CD14-positive monocyte (primary cell): ENCODE measurements around the gene PTGDS. TPM values are rescaled to one million over a fixed set of nuclear protein-coding genes. Genes with fewer than 3 reads are reported as not detected.

ENCODE experiments used
- DNase-seq, 3 donors: peaks; one replicate each; pipeline ENCODE4 v3.0.0-alpha.2; 2011 to 2022
- H2AFZ ChIP-seq: 2 replicates; pipeline ENCODE4 v1.6.0; 2012; ENCODE audit warnings: mild to moderate bottlenecking, low read depth, low read length, inconsistent platforms; ENCODE audit not compliant: insufficient read depth, poor library complexity, severe bottlenecking
- H3K27ac ChIP-seq, 2 donors: 1 replicate in 1 of 2; 2 replicates in 1 of 2; pipeline ENCODE4 v1.5.1; 2012 to 2013; ENCODE audit warnings: low read length in 2 of 2, control low read depth in 1 of 2, inconsistent platforms in 1 of 2, low read depth in 1 of 2, mild to moderate bottlenecking in 1 of 2
- H3K27me3 ChIP-seq, 2 donors: one replicate each; pipeline versions ENCODE4 v1.6.0 to v1.6.1; 2011 to 2013; ENCODE audit warnings: low read length in 2 of 2; ENCODE audit not compliant: control insufficient read depth in 2 of 2, insufficient read depth in 2 of 2
- H3K36me3 ChIP-seq, 2 donors: replicated peaks in 1 of 2; 1 replicate in 1 of 2; 2 replicates in 1 of 2; pipeline versions ENCODE4 v1.5.1 to v1.6.1; 2012 to 2013; ENCODE audit warnings: low read length in 2 of 2, control low read depth in 1 of 2, inconsistent platforms in 1 of 2, mild to moderate bottlenecking in 1 of 2; ENCODE audit not compliant: insufficient read depth in 2 of 2, control insufficient read depth in 1 of 2
- H3K4me1 ChIP-seq, 2 donors: 1 replicate in 1 of 2; 2 replicates in 1 of 2; pipeline versions ENCODE4 v1.5.1 to v1.6.1; 2012 to 2013; ENCODE audit warnings: low read length in 2 of 2, control low read depth in 1 of 2, inconsistent platforms in 1 of 2, mild to moderate bottlenecking in 1 of 2, moderate library complexity in 1 of 2; ENCODE audit not compliant: insufficient read depth in 2 of 2, control insufficient read depth in 1 of 2
- H3K4me2 ChIP-seq: replicated peaks from 2 replicates; pipeline ENCODE3; 2012; ENCODE audit warnings: low read length, moderate library complexity, mild to moderate bottlenecking; ENCODE audit not compliant: poor library complexity, severe bottlenecking; ENCODE audit errors: extremely low read depth
- H3K4me3 ChIP-seq, 3 experiments: fragments of 200-600 bp in 1 of 3; sonication (generic) in 1 of 3; replicated peaks in 1 of 3; 1 replicate in 2 of 3; 2 replicates in 1 of 3; pipeline ENCODE4 v1.5.1; 2011 to 2013; ENCODE audit warnings: low read length in 3 of 3, mild to moderate bottlenecking in 3 of 3, control low read depth in 2 of 3, low read depth in 2 of 3, inconsistent platforms in 1 of 3, moderate library complexity in 1 of 3
- H3K79me2 ChIP-seq: 2 replicates; pipeline ENCODE4 v1.6.0; 2012; ENCODE audit warnings: mild to moderate bottlenecking, control low read depth, inconsistent platforms, low read length, moderate library complexity; ENCODE audit not compliant: insufficient read depth
- H3K9ac ChIP-seq: 2 replicates; pipeline ENCODE4 v1.6.0; 2017; ENCODE audit warnings: low read length, mild to moderate bottlenecking; ENCODE audit not compliant: insufficient read depth, poor library complexity, severe bottlenecking
- H3K9me3 ChIP-seq, 2 donors: replicated peaks in 1 of 2; 1 replicate in 1 of 2; 2 replicates in 1 of 2; pipeline versions ENCODE4 v1.5.1 to v1.6.1; 2012 to 2013; ENCODE audit warnings: low read length in 2 of 2, control low read depth in 1 of 2; ENCODE audit not compliant: control insufficient read depth in 1 of 2, insufficient read depth in 1 of 2
- H4K20me1 ChIP-seq: 2 replicates; pipeline ENCODE4 v1.6.0; 2012; ENCODE audit warnings: mild to moderate bottlenecking, low read length, control low read depth, moderate library complexity; ENCODE audit not compliant: insufficient read depth
- H3K27ac Mint-ChIP-seq, 7 donors: one replicate each; pipeline ENCODE4 v1.8.0; 2020; ENCODE audit warnings: mild to moderate bottlenecking in 7 of 7, mixed read lengths in 7 of 7, moderate library complexity in 6 of 7, inconsistent platforms in 2 of 7
- H3K27me3 Mint-ChIP-seq, 3 donors: one replicate each; pipeline ENCODE4 v1.8.0; 2021 to 2022; ENCODE audit warnings: low read depth in 3 of 3, mild to moderate bottlenecking in 3 of 3, mixed read lengths in 3 of 3, moderate library complexity in 3 of 3, inconsistent platforms in 1 of 3
- H3K36me3 Mint-ChIP-seq, 2 donors: one replicate each; pipeline ENCODE4 v1.8.0; 2020; ENCODE audit warnings: mixed read lengths in 2 of 2, inconsistent platforms in 1 of 2, mild to moderate bottlenecking in 1 of 2
- H3K4me1 Mint-ChIP-seq: one replicate; pipeline ENCODE4 v1.8.0; 2020; ENCODE audit warnings: mild to moderate bottlenecking, mixed read lengths
- H3K4me3 Mint-ChIP-seq, 2 donors: one replicate each; pipeline ENCODE4 v1.8.0; 2020; ENCODE audit warnings: mild to moderate bottlenecking in 2 of 2, mixed read lengths in 2 of 2, moderate library complexity in 1 of 2
- H3K9me3 Mint-ChIP-seq, 7 donors: one replicate each; pipeline ENCODE4 v1.8.0; 2020 to 2022; ENCODE audit warnings: mixed read lengths in 7 of 7, mild to moderate bottlenecking in 6 of 7, moderate library complexity in 6 of 7, inconsistent platforms in 2 of 7
- CTCF ChIP-seq: fragments of 200-600 bp; IDR thresholded peaks from one replicate; pipeline ENCODE4 v1.8.0; 2022; ENCODE audit warnings: antibody characterized with exemption, mild to moderate bottlenecking
- WGBS: methylation state at CpG from one replicate; pipeline ENCODE4 v1.1.5; 2013; ENCODE audit warnings: missing lambda C conversion rate; ENCODE audit not compliant: insufficient coverage; 5-methylcytosine and 5-hydroxymethylcytosine counted together
- intact Hi-C, 2 donors: fragments of 100-400 bp; cut with micrococcal nuclease; formaldehyde crosslinking; loops; one replicate each; pipeline versions ENCODE4 v1.15.0 to v1.15.1; 2023
- polyA plus RNA-seq, 3 donors: library from polyadenylated mRNA; depleted of rRNA in 1 of 3; unstranded in 2 of 3; stranded (reverse) in 1 of 3; fragments of 300-500 nt in 2 of 3; fragments of >200 nt in 1 of 3; fragmentation: Illumina TruSeq in 2 of 3; gene quantifications; 1 replicate in 2 of 3; 2 replicates in 1 of 3; pipeline ENCODE4 v1.2.3, GENCODE V29; 2012 to 2021

PTGDS gene
- polyA plus RNA-seq, 3 donors = 0.34 to 1.5 TPM; not detected in 1

DNA sequence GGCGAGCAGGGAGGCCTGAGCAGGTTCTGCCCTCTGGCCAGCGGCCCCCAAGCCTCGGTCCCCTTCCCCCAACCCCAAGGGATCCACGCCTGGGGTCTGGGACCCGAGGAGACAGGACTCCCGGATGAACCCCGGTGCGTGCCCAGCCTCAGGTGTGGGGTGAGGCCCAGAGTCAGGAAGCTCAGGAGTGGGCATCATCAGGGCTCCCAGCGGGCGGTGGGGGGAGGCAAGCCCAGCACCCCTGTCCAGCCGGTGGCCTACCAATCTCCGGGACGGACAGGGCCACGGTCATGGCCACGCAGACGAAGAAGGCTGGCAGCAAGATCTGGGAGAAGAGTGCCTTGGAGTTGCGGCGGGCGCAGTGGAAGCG is 36.3 kb downstream of the PTGDS start:
- H3K36me3 ChIP-seq = peaks cover 0 to 3% of the 10 kb centered on the region in 2 donors
- H3K4me1 Mint-ChIP-seq = no peaks in the 10 kb centered on the region
- no peak overlapping the region for H3K4me2 ChIP-seq
- no peaks in the 10 kb centered on the region for H3K79me2 ChIP-seq
- H3K27me3 ChIP-seq = no peaks in the 10 kb centered on the region
- peaks cover 0 to 6% (median 0%) of the 10 kb centered on the region in 7 donors for H3K9me3 Mint-ChIP-seq
- no peaks in the 10 kb centered on the region for H3K4me1 ChIP-seq
- no peaks in the 10 kb centered on the region for H3K9me3 ChIP-seq
- H3K4me3 ChIP-seq = no peak overlapping the region
- H3K4me3 Mint-ChIP-seq = no peak overlapping the region
- peaks cover 0 to 3% (median 0%) of the 10 kb centered on the region in 3 donors for H3K27me3 Mint-ChIP-seq
- peaks cover 9 to 36% of the 10 kb centered on the region in 2 donors for H3K36me3 Mint-ChIP-seq
- H2AFZ ChIP-seq = no peak overlapping the region
- DNase-seq = no peak
- 99% methylated on average over 14 of the region's 20 CpGs for WGBS
- intact Hi-C loops = no loop called here
- no peak overlapping the region for H3K27ac Mint-ChIP-seq
- H4K20me1 ChIP-seq = no peaks in the 10 kb centered on the region
- H3K27ac ChIP-seq = no peak overlapping the region
- H3K9ac ChIP-seq = no peak overlapping the region
- no peak for TF ChIP-seq CTCF

- DNase-seq = no peak
- H3K4me2 ChIP-seq = no peak overlapping the region
- peaks cover 0 to 6% (median 0%) of the 10 kb centered on the region in 7 donors for H3K9me3 Mint-ChIP-seq
- no peaks in the 10 kb centered on the region for H3K79me2 ChIP-seq
- no peaks in the 10 kb centered on the region for H3K4me1 ChIP-seq
- H3K36me3 Mint-ChIP-seq = peaks cover 9 to 37% of the 10 kb centered on the region in 2 donors
- H3K27me3 Mint-ChIP-seq = peaks cover 0 to 3% (median 2%) of the 10 kb centered on the region in 3 donors
- no peak overlapping the region for H2AFZ ChIP-seq
- H3K27me3 ChIP-seq = no peaks in the 10 kb centered on the region
- H3K27ac Mint-ChIP-seq = no peak overlapping the region
- H3K4me3 ChIP-seq = no peak overlapping the region
- H3K9ac ChIP-seq = no peak overlapping the region
- H3K36me3 ChIP-seq = peaks cover 0 to 3% of the 10 kb centered on the region in 2 donors
- no peaks in the 10 kb centered on the region for H4K20me1 ChIP-seq
- WGBS = 95% methylated on average over 21 of the region's 23 CpGs
- H3K27ac ChIP-seq = no peak overlapping the region
- no peaks in the 10 kb centered on the region for H3K4me1 Mint-ChIP-seq
- H3K9me3 ChIP-seq = no peaks in the 10 kb centered on the region
- no peak overlapping the region for H3K4me3 Mint-ChIP-seq
- intact Hi-C loops = no loop called here
- no peak for TF ChIP-seq CTCF
Measured at GRCh38 chr9:137014166-137014565, 36.9 kb downstream of the PTGDS start.
